HG03457 (cell line): ENCODE data around the gene CDR2L.
A peak's percentile ranks its signal among the peaks of the same experiment; 100 is the strongest.
"Not testable (repeated sequence)": the region's sequence is repeated elsewhere in the genome, so short reads cannot be mapped to it uniquely, and the experiment has no call there.

Source experiments
- ATAC-seq: cut with Tn5 transposase; IDR thresholded peaks from one replicate; pipeline ENCODE4 v1.9.1; 2021; ENCODE audit warnings: moderate number of reproducible peaks; ENCODE audit not compliant: unreplicated experiment

Gene CDR2L

GRCh38 chr17:75006653-75007052, 19.2 kb downstream of the CDR2L start:
- ATAC-seq = no peak

GRCh38 chr17:75008373-75008772, 20.9 kb downstream of the CDR2L start:
- ATAC-seq = no peak

- ATAC-seq = no peak
Observed at GRCh38 chr17:75009139-75009724, 21.8 kb downstream of the CDR2L start.

GRCh38 chr17:75010683-75011400, 23.4 kb downstream of the CDR2L start:
- no peak for ATAC-seq

- no peak for ATAC-seq
Observed at GRCh38 chr17:75011401-75012095, 24.1 kb downstream of the CDR2L start.

- no peak for ATAC-seq
Observed at GRCh38 chr17:75012096-75012345, 24.6 kb downstream of the CDR2L start.

- peak; percentile 70 for ATAC-seq
Observed at GRCh38 chr17:75012346-75013091, 25.1 kb downstream of the CDR2L start, which contains the start of gene MRPL58. Gene MRPL58 (plus strand): TSS chr17:75012670. CDS start chr17:75012687, 17 bp downstream.

- ATAC-seq = no peak
Observed at GRCh38 chr17:75013092-75013559, 25.7 kb downstream of the CDR2L start.

- no peak for ATAC-seq
Observed at GRCh38 chr17:75019146-75019545, 31.7 kb downstream of the CDR2L start.

GRCh38 chr17:75019710-75020109, 32.3 kb downstream of the CDR2L start:
- ATAC-seq = no peak

GRCh38 chr17:75020331-75021110, 33.1 kb downstream of the CDR2L start:
- no peak for ATAC-seq

GRCh38 chr17:75024686-75025397, 37.4 kb downstream of the CDR2L start:
- no peak for ATAC-seq

- ATAC-seq = not testable (repeated sequence)
Observed at GRCh38 chr17:75025398-75025734, 37.9 kb downstream of the CDR2L start.

- not testable (repeated sequence) for ATAC-seq
Observed at GRCh38 chr17:75026650-75027049, 39.2 kb downstream of the CDR2L start.

GRCh38 chr17:75030161-75030560, 42.7 kb downstream of the CDR2L start:
- ATAC-seq = no peak

- no peak for ATAC-seq
Observed at GRCh38 chr17:75031972-75032719, 44.7 kb downstream of the CDR2L start.

- ATAC-seq = no peak
Observed at GRCh38 chr17:75032720-75033280, 45.4 kb downstream of the CDR2L start.

- ATAC-seq = no peak
Observed at GRCh38 chr17:75033346-75034235, 46.2 kb downstream of the CDR2L start.
